Suppressor macrophage treated with lipopolysaccharide for 4 hours (primary cell): ENCODE measurements around the gene ACP2.

Experiments
- DNase-seq: peaks from one replicate; pipeline ENCODE4 v3.0.0-alpha.2; 2020

The ACP2 gene

DNA sequence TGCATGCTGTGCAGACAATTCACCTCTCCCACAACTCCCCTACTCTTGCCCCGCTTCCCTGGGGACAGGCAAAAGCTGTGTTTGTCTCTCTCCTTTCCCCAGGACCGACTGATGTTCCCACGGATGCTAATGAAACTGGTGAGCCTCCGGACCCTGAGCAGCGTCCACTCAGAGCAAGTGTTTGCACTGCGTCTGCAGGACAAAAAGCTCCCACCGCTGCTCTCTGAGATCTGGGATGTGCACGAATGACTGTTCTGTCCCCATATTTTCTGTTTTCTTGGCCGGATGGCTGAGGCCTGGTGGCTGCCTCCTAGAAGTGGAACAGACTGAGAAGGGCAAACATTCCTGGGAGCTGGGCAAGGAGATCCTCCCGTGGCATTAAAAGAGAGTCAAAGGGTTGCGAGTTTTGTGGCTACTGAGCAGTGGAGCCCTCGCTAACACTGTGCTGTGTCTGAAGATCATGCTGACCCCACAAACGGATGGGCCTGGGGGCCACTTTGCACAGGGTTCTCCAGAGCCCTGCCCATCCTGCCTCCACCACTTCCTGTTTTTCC, 19.9 kb upstream of the ACP2 start:
- no peak for DNase-seq

GRCh38 chr11:47267876-47268275, 19.3 kb upstream of the ACP2 start:
- no peak for DNase-seq

DNA sequence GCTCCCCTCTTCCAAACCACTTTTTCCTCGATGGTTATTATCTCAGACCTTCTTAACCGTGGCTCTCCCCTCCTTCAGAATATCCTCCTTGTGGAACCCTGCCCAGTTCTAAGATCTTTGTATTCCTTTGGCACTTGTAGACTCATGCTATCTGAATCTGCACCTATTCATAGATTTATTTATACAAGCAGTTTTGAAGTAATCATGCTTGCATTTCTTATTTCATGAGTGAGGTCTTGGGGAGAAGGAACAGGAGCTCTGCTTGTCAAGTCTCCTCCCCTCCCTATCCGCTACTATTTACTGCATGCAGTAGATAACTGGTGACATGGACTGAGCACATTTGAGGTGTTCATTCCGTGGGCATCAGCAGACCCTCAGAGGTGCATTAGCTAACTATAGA, 15.9 kb upstream of the ACP2 start:
- no peak for DNase-seq

DNA sequence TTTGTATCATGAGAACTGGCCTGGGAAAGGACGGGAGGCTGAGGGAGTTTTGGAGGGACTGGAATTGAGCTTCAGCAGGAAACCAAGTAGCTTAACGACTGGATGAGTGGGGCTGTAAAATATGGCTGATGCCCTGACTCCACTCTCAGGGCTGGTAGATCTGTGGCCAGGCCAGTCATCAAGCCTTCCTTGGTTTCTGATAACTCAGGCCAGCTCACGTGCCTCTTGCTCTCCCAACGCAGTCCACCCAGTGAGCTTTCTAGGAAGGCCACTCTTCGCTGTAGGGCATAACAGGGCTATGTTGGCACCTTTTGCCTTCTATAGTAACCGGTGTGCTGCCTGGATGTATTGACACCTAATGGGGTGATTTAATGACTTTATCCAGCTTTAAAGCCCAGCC, 15.5 kb upstream of the ACP2 start:
- no peak for DNase-seq

- DNase-seq: no peak
Observed at GRCh38 chr11:47261291-47261800, 12.7 kb upstream of the ACP2 start.

GRCh38 chr11:47260366-47260765, 11.8 kb upstream of the ACP2 start:
- no peak for DNase-seq

DNA sequence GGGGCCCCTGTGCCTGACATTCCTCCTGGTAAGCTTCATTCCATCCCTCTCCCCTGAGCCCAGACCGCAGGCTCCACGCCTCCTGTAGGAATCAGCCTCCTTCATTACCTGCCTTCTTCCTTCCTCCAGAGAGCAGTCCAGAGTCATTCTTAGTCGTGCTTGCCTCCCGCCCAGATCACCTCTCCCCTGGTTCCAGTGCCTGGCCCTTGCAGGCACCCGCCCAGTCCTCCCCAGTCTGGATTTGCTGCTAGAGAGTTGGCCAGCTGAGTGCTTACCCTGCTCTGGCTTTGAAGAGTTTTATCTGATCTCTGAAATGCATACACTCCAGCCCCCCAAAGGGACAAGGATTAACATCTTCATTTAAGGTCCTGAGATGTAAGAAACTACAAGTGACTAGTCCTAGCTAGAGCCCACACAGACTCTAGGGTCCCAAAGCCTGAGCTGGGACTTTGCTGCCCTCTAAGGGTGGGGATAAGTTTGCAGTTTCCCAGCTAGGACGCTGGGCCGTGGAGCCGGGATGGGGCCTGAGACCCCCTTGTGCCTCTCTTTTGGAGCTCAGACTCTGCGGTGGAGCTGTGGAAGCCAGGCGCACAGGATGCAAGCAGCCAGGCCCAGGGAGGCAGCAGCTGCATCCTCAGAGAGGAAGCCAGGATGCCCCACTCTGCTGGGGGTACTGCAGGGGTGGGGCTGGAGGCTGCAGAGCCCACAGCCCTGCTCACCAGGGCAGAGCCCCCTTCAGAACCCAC, 10.8 kb upstream of the ACP2 start:
- peak; percentile 74 for DNase-seq

- DNase-seq: no peak
Observed at GRCh38 chr11:47258317-47258902, 9.8 kb upstream of the ACP2 start.

DNA sequence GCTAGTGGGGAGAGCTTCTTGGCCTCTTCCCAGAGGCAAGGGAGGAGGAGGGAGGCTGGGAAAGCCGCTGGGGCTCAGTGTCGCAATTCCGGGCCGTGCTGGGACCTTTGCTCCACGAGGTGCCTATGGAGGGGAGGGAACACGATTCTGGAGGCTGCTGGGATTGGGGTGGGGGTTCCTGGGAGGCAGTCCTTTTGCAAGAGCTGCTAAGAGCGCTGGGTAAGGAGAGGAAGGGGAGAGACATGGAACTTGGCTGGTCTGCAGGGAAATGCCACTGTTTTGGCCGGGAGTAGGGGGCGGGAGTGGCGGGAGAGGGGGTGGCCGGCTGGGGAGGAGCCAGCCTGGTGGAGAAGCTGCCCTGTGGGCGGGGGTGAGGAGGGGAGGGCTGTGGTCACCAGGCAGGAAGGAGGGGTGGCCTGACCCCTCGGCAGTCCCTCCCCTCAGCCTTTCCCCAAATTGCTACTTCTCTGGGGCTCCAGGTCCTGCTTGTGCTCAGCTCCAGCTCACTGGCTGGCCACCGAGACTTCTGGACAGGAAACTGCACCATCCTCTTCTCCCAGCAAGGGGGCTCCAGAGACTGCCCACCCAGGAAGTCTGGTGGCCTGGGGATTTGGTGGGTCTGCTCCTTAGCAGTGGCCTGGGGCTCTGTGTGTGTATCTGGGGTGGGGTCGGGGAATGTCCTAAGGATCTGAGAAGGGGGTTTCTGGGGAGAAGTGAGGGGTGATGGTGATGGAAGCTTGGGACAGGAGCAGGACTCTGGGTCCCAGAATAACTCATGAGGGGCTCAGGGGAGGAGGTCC, 9.1 kb upstream of the ACP2 start, which contains the start of gene NR1H3:
NR1H3 (plus strand) TSS at position 480 of the 800 bp plus-strand sequence. CDS start 1,221 bp downstream, outside the sequence.
- DNase-seq: peak; percentile 90

DNA sequence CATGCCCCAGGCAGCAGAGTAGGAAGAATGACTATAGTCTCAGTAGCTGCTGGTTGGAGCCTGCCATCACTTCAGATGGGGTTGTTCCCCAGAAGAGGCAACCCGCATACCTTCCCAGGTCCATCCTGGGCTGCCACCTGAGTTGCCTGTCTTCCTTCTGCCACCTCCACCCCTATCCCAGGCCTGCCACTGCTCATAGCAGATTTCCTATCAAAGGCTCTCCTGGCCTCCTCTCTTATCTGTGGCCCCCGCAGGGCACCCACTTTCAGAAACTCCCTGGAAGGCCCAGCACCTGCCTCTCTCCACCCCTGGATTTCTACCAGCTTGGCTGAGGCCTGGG, 8.5 kb upstream of the ACP2 start:
- DNase-seq: no peak

GRCh38 chr11:47256374-47256773, 7.8 kb upstream of the ACP2 start:
- no peak for DNase-seq

DNA sequence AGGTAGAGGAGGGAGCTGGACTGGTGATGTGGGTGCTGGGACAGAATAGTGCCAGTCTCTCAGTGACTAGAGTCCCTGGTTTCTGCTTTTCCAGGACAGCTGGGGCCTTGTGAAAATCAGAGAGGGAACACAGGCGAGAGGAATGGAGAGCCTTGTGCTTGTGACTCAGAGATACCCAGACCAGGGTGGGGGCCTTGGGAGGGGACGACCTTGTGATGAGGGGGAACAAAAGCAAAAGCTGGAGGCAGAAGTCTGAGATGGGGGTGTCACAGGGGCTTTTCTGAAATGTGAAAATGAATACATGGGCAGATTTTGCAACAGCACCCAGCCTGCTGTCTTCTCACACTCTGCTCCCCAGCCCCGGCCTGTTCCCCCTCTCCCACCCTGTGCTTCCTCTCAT, 5.8 kb upstream of the ACP2 start:
- peak; percentile 97 for DNase-seq

GRCh38 chr11:47253660-47254059, 5.0 kb upstream of the ACP2 start:
- DNase-seq: no peak

DNA sequence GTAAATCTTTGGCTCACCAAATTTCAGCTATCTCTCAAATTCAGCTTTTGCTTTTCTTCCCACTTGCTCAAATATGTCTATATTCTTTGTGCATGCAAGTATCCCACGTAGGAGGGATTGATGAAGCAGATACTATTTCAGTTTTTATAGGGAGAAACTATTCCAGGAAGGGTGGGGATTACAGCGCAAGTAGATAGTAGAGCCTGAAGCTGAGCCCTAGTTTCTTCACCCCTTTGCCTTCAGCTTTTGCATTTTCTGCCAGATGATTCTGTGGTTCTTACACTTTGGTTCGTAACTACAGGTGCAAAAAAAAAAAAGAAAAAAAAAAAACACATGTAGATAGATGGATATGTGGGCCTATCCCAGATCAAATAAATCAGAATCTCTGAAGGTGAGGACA, 3.1 kb upstream of the ACP2 start:
- no peak for DNase-seq

DNA sequence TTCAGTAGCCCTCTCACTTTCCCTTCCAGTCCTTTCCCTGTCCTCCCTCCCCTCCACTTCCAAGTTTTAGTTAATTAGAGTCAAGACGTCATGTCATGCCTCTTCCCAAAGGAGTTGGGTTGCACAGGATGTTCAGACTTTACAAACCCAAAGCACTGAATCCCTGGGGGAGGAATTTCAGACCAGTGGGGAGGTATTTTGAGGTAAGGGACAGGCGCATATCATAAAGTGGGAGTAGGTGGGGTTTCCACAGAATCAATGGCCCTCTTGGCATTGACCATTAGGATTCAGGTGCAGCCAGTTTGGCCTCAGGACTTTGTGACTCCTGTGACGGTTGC, 733 bp upstream of the ACP2 start:
- DNase-seq: no peak

GRCh38 chr11:47248304-47248663, 330 bp downstream of the ACP2 start:
- peak; percentile 63 for DNase-seq

GRCh38 chr11:47247502-47247901, 1.1 kb downstream of the ACP2 start:
- DNase-seq: no peak

GRCh38 chr11:47245611-47246357, 2.8 kb downstream of the ACP2 start:
- DNase-seq: no peak

GRCh38 chr11:47244448-47245350, 3.9 kb downstream of the ACP2 start:
- peak; percentile 96 for DNase-seq

DNA sequence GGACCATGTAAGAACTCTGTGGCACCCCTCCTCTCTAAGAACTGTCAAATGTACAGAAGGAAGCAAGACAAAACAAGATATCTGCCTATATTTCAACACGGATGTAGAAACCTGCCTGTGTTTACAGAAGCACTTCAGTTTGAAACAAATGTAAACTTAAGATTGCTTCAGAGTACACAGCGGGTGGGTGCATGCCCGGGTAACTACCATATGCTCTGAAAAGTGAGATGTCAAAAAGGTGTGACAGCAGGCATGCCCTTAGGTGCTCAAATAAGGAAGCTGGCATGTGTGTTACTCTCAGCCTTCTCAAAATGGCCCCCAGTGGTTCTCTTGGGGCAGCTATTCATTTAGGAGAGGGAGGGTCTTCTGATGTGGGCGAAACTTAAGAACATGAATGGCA, 5.2 kb downstream of the ACP2 start:
- DNase-seq: no peak

DNA sequence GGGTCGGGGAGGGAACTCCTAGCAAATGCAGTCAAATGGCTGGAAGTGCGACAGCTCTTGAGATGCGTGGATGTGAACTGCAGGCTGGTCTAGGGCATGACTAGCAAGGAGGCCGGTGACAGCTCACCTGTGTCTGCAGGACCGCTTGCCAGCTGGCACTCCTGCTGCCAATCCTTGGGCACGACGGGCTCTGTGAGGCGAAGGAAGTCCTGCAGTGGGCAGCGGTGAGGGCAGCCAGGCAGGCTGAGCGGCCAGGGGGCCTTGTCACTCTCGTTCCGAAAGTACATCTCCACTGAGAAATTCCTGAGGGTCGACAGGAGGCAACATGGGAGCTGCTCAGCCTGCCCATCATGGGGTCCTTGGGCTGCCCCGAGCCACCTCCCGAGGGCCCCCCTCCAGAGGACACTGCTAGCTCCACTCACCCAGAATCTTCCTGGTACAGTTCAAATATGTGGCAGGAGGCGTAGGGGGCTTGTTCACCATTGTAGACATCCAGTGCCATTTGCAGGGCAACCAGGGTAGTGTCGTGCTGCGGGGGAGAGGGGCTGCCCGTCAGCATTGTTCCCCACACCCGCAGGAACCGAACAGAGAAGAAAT, 5.9 kb downstream of the ACP2 start:
- no peak for DNase-seq
